CD14-positive monocyte (primary cell): ENCODE measurements around the gene UBE2O. TPM values are rescaled to one million over a fixed set of nuclear protein-coding genes. Genes with fewer than 3 reads are reported as not detected.
A peak's percentile ranks its signal among the peaks of the same experiment; 100 is the strongest.

Experiments used
- DNase-seq, 3 donors: peaks; one replicate each; pipeline ENCODE4 v3.0.0-alpha.2; 2011 to 2022
- H2AFZ ChIP-seq: 2 replicates; pipeline ENCODE4 v1.6.0; 2012; ENCODE audit warnings: mild to moderate bottlenecking, low read depth, low read length, inconsistent platforms; ENCODE audit not compliant: insufficient read depth, poor library complexity, severe bottlenecking
- H3K27ac ChIP-seq, 2 donors: 1 replicate in 1 of 2; 2 replicates in 1 of 2; pipeline ENCODE4 v1.5.1; 2012 to 2013; ENCODE audit warnings: low read length in 2 of 2, control low read depth in 1 of 2, inconsistent platforms in 1 of 2, low read depth in 1 of 2, mild to moderate bottlenecking in 1 of 2
- H3K27me3 ChIP-seq, 2 donors: one replicate each; pipeline versions ENCODE4 v1.6.0 to v1.6.1; 2011 to 2013; ENCODE audit warnings: low read length in 2 of 2; ENCODE audit not compliant: control insufficient read depth in 2 of 2, insufficient read depth in 2 of 2
- H3K36me3 ChIP-seq, 2 donors: replicated peaks in 1 of 2; 1 replicate in 1 of 2; 2 replicates in 1 of 2; pipeline versions ENCODE4 v1.5.1 to v1.6.1; 2012 to 2013; ENCODE audit warnings: low read length in 2 of 2, control low read depth in 1 of 2, inconsistent platforms in 1 of 2, mild to moderate bottlenecking in 1 of 2; ENCODE audit not compliant: insufficient read depth in 2 of 2, control insufficient read depth in 1 of 2
- H3K4me1 ChIP-seq, 2 donors: 1 replicate in 1 of 2; 2 replicates in 1 of 2; pipeline versions ENCODE4 v1.5.1 to v1.6.1; 2012 to 2013; ENCODE audit warnings: low read length in 2 of 2, control low read depth in 1 of 2, inconsistent platforms in 1 of 2, mild to moderate bottlenecking in 1 of 2, moderate library complexity in 1 of 2; ENCODE audit not compliant: insufficient read depth in 2 of 2, control insufficient read depth in 1 of 2
- H3K4me2 ChIP-seq: replicated peaks from 2 replicates; pipeline ENCODE3; 2012; ENCODE audit warnings: low read length, moderate library complexity, mild to moderate bottlenecking; ENCODE audit not compliant: poor library complexity, severe bottlenecking; ENCODE audit errors: extremely low read depth
- H3K4me3 ChIP-seq, 3 experiments: fragments of 200-600 bp in 1 of 3; sonication (generic) in 1 of 3; replicated peaks in 1 of 3; 1 replicate in 2 of 3; 2 replicates in 1 of 3; pipeline ENCODE4 v1.5.1; 2011 to 2013; ENCODE audit warnings: low read length in 3 of 3, mild to moderate bottlenecking in 3 of 3, control low read depth in 2 of 3, low read depth in 2 of 3, inconsistent platforms in 1 of 3, moderate library complexity in 1 of 3
- H3K79me2 ChIP-seq: 2 replicates; pipeline ENCODE4 v1.6.0; 2012; ENCODE audit warnings: mild to moderate bottlenecking, control low read depth, inconsistent platforms, low read length, moderate library complexity; ENCODE audit not compliant: insufficient read depth
- H3K9ac ChIP-seq: 2 replicates; pipeline ENCODE4 v1.6.0; 2017; ENCODE audit warnings: low read length, mild to moderate bottlenecking; ENCODE audit not compliant: insufficient read depth, poor library complexity, severe bottlenecking
- H3K9me3 ChIP-seq, 2 donors: replicated peaks in 1 of 2; 1 replicate in 1 of 2; 2 replicates in 1 of 2; pipeline versions ENCODE4 v1.5.1 to v1.6.1; 2012 to 2013; ENCODE audit warnings: low read length in 2 of 2, control low read depth in 1 of 2; ENCODE audit not compliant: control insufficient read depth in 1 of 2, insufficient read depth in 1 of 2
- H4K20me1 ChIP-seq: 2 replicates; pipeline ENCODE4 v1.6.0; 2012; ENCODE audit warnings: mild to moderate bottlenecking, low read length, control low read depth, moderate library complexity; ENCODE audit not compliant: insufficient read depth
- H3K27ac Mint-ChIP-seq, 7 donors: one replicate each; pipeline ENCODE4 v1.8.0; 2020; ENCODE audit warnings: mild to moderate bottlenecking in 7 of 7, mixed read lengths in 7 of 7, moderate library complexity in 6 of 7, inconsistent platforms in 2 of 7
- H3K27me3 Mint-ChIP-seq, 3 donors: one replicate each; pipeline ENCODE4 v1.8.0; 2021 to 2022; ENCODE audit warnings: low read depth in 3 of 3, mild to moderate bottlenecking in 3 of 3, mixed read lengths in 3 of 3, moderate library complexity in 3 of 3, inconsistent platforms in 1 of 3
- H3K36me3 Mint-ChIP-seq, 2 donors: one replicate each; pipeline ENCODE4 v1.8.0; 2020; ENCODE audit warnings: mixed read lengths in 2 of 2, inconsistent platforms in 1 of 2, mild to moderate bottlenecking in 1 of 2
- H3K4me1 Mint-ChIP-seq: one replicate; pipeline ENCODE4 v1.8.0; 2020; ENCODE audit warnings: mild to moderate bottlenecking, mixed read lengths
- H3K4me3 Mint-ChIP-seq, 2 donors: one replicate each; pipeline ENCODE4 v1.8.0; 2020; ENCODE audit warnings: mild to moderate bottlenecking in 2 of 2, mixed read lengths in 2 of 2, moderate library complexity in 1 of 2
- H3K9me3 Mint-ChIP-seq, 7 donors: one replicate each; pipeline ENCODE4 v1.8.0; 2020 to 2022; ENCODE audit warnings: mixed read lengths in 7 of 7, mild to moderate bottlenecking in 6 of 7, moderate library complexity in 6 of 7, inconsistent platforms in 2 of 7
- WGBS: methylation state at CpG from one replicate; pipeline ENCODE4 v1.1.5; 2013; ENCODE audit warnings: missing lambda C conversion rate; ENCODE audit not compliant: insufficient coverage; 5-methylcytosine and 5-hydroxymethylcytosine counted together
- intact Hi-C, 2 donors: fragments of 100-400 bp; cut with micrococcal nuclease; formaldehyde crosslinking; loops; one replicate each; pipeline versions ENCODE4 v1.15.0 to v1.15.1; 2023
- polyA plus RNA-seq, 3 donors: library from polyadenylated mRNA; depleted of rRNA in 1 of 3; unstranded in 2 of 3; stranded (reverse) in 1 of 3; fragments of 300-500 nt in 2 of 3; fragments of >200 nt in 1 of 3; fragmentation: Illumina TruSeq in 2 of 3; gene quantifications; 1 replicate in 2 of 3; 2 replicates in 1 of 3; pipeline ENCODE4 v1.2.3, GENCODE V29; 2012 to 2021
- TF ChIP-seq, protein P1 (sequence below): fragments of 200-600 bp; IDR thresholded peaks from one replicate; pipeline ENCODE4 v1.8.0; 2022; ENCODE audit warnings: antibody characterized with exemption, mild to moderate bottlenecking

Gene UBE2O
- polyA plus RNA-seq, 3 donors = 1.3 to 15.1 (median 4.5) TPM

DNA sequence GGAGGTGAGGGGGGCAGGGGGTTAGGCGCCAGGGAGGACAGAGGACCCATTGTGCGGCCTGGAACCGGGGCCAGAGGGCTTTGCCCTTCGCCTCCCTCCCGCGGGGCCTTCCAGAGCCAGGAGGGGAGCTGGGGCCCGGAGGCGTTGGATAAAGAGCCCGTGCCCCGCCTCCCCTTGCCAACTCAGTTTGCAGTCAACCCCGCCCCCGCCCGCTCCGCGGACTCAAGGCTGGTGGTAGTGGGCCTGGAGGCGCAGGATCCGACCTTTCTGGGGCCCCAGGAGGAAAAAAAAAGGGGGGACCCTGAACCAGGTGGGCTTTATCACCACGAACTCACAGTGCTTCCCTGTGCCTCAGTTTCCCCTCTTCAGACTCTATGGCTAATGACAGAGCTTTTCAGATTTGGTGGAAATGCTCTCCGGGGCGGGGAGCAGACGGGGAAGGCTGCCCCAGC is 70.6 kb downstream of the UBE2O start:
- TF ChIP-seq, protein P1, sequence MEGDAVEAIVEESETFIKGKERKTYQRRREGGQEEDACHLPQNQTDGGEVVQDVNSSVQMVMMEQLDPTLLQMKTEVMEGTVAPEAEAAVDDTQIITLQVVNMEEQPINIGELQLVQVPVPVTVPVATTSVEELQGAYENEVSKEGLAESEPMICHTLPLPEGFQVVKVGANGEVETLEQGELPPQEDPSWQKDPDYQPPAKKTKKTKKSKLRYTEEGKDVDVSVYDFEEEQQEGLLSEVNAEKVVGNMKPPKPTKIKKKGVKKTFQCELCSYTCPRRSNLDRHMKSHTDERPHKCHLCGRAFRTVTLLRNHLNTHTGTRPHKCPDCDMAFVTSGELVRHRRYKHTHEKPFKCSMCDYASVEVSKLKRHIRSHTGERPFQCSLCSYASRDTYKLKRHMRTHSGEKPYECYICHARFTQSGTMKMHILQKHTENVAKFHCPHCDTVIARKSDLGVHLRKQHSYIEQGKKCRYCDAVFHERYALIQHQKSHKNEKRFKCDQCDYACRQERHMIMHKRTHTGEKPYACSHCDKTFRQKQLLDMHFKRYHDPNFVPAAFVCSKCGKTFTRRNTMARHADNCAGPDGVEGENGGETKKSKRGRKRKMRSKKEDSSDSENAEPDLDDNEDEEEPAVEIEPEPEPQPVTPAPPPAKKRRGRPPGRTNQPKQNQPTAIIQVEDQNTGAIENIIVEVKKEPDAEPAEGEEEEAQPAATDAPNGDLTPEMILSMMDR = no peak
- intact Hi-C loops = loop anchor here in 1 of 2 donors (5.0 to 10.0 kb wide), 2 partner anchors 80 to 122 kb away; partner anchors contain the start of gene RHBDF2
- peak; percentile 24 to 51 (median 29) for DNase-seq
- Mint-ChIP-seq H3K27me3 (peaks cover 4 to 17% (median 9%) of the 10 kb centered on the region in 3 donors), H3K36me3 (peaks cover 10 to 16% of the 10 kb centered on the region in 2 donors), H3K27ac (peak overlapping the region; percentile 87 to 97 (median 93)), H3K4me1 (peaks cover 36% of the 10 kb centered on the region), H3K4me3 (peak overlapping the region; percentile 96 to 97), H3K9me3 (peaks cover 0 to 2% (median 0%) of the 10 kb centered on the region in 7 donors)
- peaks cover 21% of the 10 kb centered on the region for H4K20me1 ChIP-seq
- peak overlapping the region; percentile 82 for H3K4me2 ChIP-seq
- peak overlapping the region; percentile 90 to 96 for H3K27ac ChIP-seq
- no peaks in the 10 kb centered on the region for H3K79me2 ChIP-seq
- H3K36me3 ChIP-seq = no peaks in the 10 kb centered on the region
- peaks cover 0 to 11% of the 10 kb centered on the region in 2 donors for H3K27me3 ChIP-seq
- peaks cover 44 to 65% of the 10 kb centered on the region in 2 donors for H3K4me1 ChIP-seq
- 5% methylated on average over 19 of the region's 21 CpGs for WGBS
- H3K4me3 ChIP-seq = peak overlapping the region; percentile 75 to 86 (median 75)
- H2AFZ ChIP-seq = peak overlapping the region; percentile 81
- peak overlapping the region; percentile 87 for H3K9ac ChIP-seq
- no peaks in the 10 kb centered on the region for H3K9me3 ChIP-seq

DNA sequence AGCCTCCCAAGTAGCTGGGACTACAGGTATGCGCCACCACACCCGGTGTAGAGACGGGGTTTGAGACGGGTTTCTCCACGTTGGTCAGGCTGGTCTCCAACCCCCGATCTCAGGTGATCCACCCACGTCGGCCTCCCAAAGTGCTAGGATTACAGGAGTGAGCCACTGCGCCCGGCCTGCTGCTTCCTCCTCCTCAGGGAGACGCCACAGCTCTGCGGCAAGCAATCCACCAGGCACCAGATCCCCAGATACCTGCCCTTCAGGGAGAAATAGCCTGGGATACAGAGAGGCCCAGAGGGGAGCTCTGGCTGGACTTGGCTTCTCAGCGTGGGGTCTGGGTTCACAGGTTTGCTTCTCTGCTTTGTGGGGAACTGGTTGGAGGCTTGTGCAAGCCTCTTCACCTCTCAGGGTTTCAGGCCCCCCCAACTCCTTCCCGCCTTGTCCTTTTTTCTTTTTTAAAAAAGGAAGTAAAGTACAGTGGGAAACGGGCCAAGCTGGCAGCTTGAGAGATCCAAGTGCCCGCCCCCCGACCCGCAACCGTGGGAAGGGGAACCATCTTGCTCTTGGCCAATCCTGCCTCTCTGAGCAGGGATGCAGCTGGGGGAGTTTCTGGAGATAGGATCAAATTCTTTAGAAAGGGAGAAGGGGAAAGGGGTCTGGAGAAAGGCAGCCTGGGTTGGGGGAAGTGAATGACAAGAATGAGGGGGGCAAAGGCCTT is 71.2 kb downstream of the UBE2O start:
- H3K36me3 ChIP-seq = no peaks in the 10 kb centered on the region
- peaks cover 4 to 17% (median 9%) of the 10 kb centered on the region in 3 donors for H3K27me3 Mint-ChIP-seq
- H3K9me3 ChIP-seq = no peaks in the 10 kb centered on the region
- peak overlapping the region; percentile 87 to 97 (median 93) for H3K27ac Mint-ChIP-seq
- peak overlapping the region; percentile 75 to 86 (median 75) for H3K4me3 ChIP-seq
- TF ChIP-seq, protein P1 = no peak
- H3K4me1 Mint-ChIP-seq = peaks cover 40% of the 10 kb centered on the region
- H3K4me3 Mint-ChIP-seq = peak overlapping the region; percentile 96 to 97
- H3K79me2 ChIP-seq = no peaks in the 10 kb centered on the region
- H2AFZ ChIP-seq = peak overlapping the region; percentile 81
- peaks cover 0 to 11% of the 10 kb centered on the region in 2 donors for H3K27me3 ChIP-seq
- peaks cover 16% of the 10 kb centered on the region for H4K20me1 ChIP-seq
- H3K4me2 ChIP-seq = peak overlapping the region; percentile 82
- peaks cover 0 to 2% (median 0%) of the 10 kb centered on the region in 7 donors for H3K9me3 Mint-ChIP-seq
- peaks cover 44 to 68% of the 10 kb centered on the region in 2 donors for H3K4me1 ChIP-seq
- peak overlapping the region; percentile 90 to 96 for H3K27ac ChIP-seq
- H3K9ac ChIP-seq = peak overlapping the region; percentile 87
- intact Hi-C loops = loop anchor here in 1 of 2 donors (5.0 to 10.0 kb wide), 2 partner anchors 79 to 123 kb away; partner anchors contain the start of gene RHBDF2
- H3K36me3 Mint-ChIP-seq = peaks cover 5 to 10% of the 10 kb centered on the region in 2 donors
- 0% methylated on average over 5 of the region's 19 CpGs for WGBS
- peak; percentile 69 to 82 (median 82) for DNase-seq
